CD14-positive monocyte (primary cell): ENCODE measurements around the gene SLC47A2. TPM values are rescaled to one million over a fixed set of nuclear protein-coding genes. Genes with fewer than 3 reads are reported as not detected.

ENCODE experiments used
- DNase-seq, 3 donors: peaks; one replicate each; pipeline ENCODE4 v3.0.0-alpha.2; 2011 to 2022
- H2AFZ ChIP-seq: 2 replicates; pipeline ENCODE4 v1.6.0; 2012; ENCODE audit warnings: mild to moderate bottlenecking, low read depth, low read length, inconsistent platforms; ENCODE audit not compliant: insufficient read depth, poor library complexity, severe bottlenecking
- H3K27ac ChIP-seq, 2 donors: 1 replicate in 1 of 2; 2 replicates in 1 of 2; pipeline ENCODE4 v1.5.1; 2012 to 2013; ENCODE audit warnings: low read length in 2 of 2, control low read depth in 1 of 2, inconsistent platforms in 1 of 2, low read depth in 1 of 2, mild to moderate bottlenecking in 1 of 2
- H3K27me3 ChIP-seq, 2 donors: one replicate each; pipeline versions ENCODE4 v1.6.0 to v1.6.1; 2011 to 2013; ENCODE audit warnings: low read length in 2 of 2; ENCODE audit not compliant: control insufficient read depth in 2 of 2, insufficient read depth in 2 of 2
- H3K36me3 ChIP-seq, 2 donors: replicated peaks in 1 of 2; 1 replicate in 1 of 2; 2 replicates in 1 of 2; pipeline versions ENCODE4 v1.5.1 to v1.6.1; 2012 to 2013; ENCODE audit warnings: low read length in 2 of 2, control low read depth in 1 of 2, inconsistent platforms in 1 of 2, mild to moderate bottlenecking in 1 of 2; ENCODE audit not compliant: insufficient read depth in 2 of 2, control insufficient read depth in 1 of 2
- H3K4me1 ChIP-seq, 2 donors: 1 replicate in 1 of 2; 2 replicates in 1 of 2; pipeline versions ENCODE4 v1.5.1 to v1.6.1; 2012 to 2013; ENCODE audit warnings: low read length in 2 of 2, control low read depth in 1 of 2, inconsistent platforms in 1 of 2, mild to moderate bottlenecking in 1 of 2, moderate library complexity in 1 of 2; ENCODE audit not compliant: insufficient read depth in 2 of 2, control insufficient read depth in 1 of 2
- H3K4me2 ChIP-seq: replicated peaks from 2 replicates; pipeline ENCODE3; 2012; ENCODE audit warnings: low read length, moderate library complexity, mild to moderate bottlenecking; ENCODE audit not compliant: poor library complexity, severe bottlenecking; ENCODE audit errors: extremely low read depth
- H3K4me3 ChIP-seq, 3 experiments: fragments of 200-600 bp in 1 of 3; sonication (generic) in 1 of 3; replicated peaks in 1 of 3; 1 replicate in 2 of 3; 2 replicates in 1 of 3; pipeline ENCODE4 v1.5.1; 2011 to 2013; ENCODE audit warnings: low read length in 3 of 3, mild to moderate bottlenecking in 3 of 3, control low read depth in 2 of 3, low read depth in 2 of 3, inconsistent platforms in 1 of 3, moderate library complexity in 1 of 3
- H3K79me2 ChIP-seq: 2 replicates; pipeline ENCODE4 v1.6.0; 2012; ENCODE audit warnings: mild to moderate bottlenecking, control low read depth, inconsistent platforms, low read length, moderate library complexity; ENCODE audit not compliant: insufficient read depth
- H3K9ac ChIP-seq: 2 replicates; pipeline ENCODE4 v1.6.0; 2017; ENCODE audit warnings: low read length, mild to moderate bottlenecking; ENCODE audit not compliant: insufficient read depth, poor library complexity, severe bottlenecking
- H3K9me3 ChIP-seq, 2 donors: replicated peaks in 1 of 2; 1 replicate in 1 of 2; 2 replicates in 1 of 2; pipeline versions ENCODE4 v1.5.1 to v1.6.1; 2012 to 2013; ENCODE audit warnings: low read length in 2 of 2, control low read depth in 1 of 2; ENCODE audit not compliant: control insufficient read depth in 1 of 2, insufficient read depth in 1 of 2
- H4K20me1 ChIP-seq: 2 replicates; pipeline ENCODE4 v1.6.0; 2012; ENCODE audit warnings: mild to moderate bottlenecking, low read length, control low read depth, moderate library complexity; ENCODE audit not compliant: insufficient read depth
- H3K27ac Mint-ChIP-seq, 7 donors: one replicate each; pipeline ENCODE4 v1.8.0; 2020; ENCODE audit warnings: mild to moderate bottlenecking in 7 of 7, mixed read lengths in 7 of 7, moderate library complexity in 6 of 7, inconsistent platforms in 2 of 7
- H3K27me3 Mint-ChIP-seq, 3 donors: one replicate each; pipeline ENCODE4 v1.8.0; 2021 to 2022; ENCODE audit warnings: low read depth in 3 of 3, mild to moderate bottlenecking in 3 of 3, mixed read lengths in 3 of 3, moderate library complexity in 3 of 3, inconsistent platforms in 1 of 3
- H3K36me3 Mint-ChIP-seq, 2 donors: one replicate each; pipeline ENCODE4 v1.8.0; 2020; ENCODE audit warnings: mixed read lengths in 2 of 2, inconsistent platforms in 1 of 2, mild to moderate bottlenecking in 1 of 2
- H3K4me1 Mint-ChIP-seq: one replicate; pipeline ENCODE4 v1.8.0; 2020; ENCODE audit warnings: mild to moderate bottlenecking, mixed read lengths
- H3K4me3 Mint-ChIP-seq, 2 donors: one replicate each; pipeline ENCODE4 v1.8.0; 2020; ENCODE audit warnings: mild to moderate bottlenecking in 2 of 2, mixed read lengths in 2 of 2, moderate library complexity in 1 of 2
- H3K9me3 Mint-ChIP-seq, 7 donors: one replicate each; pipeline ENCODE4 v1.8.0; 2020 to 2022; ENCODE audit warnings: mixed read lengths in 7 of 7, mild to moderate bottlenecking in 6 of 7, moderate library complexity in 6 of 7, inconsistent platforms in 2 of 7
- WGBS: methylation state at CpG from one replicate; pipeline ENCODE4 v1.1.5; 2013; ENCODE audit warnings: missing lambda C conversion rate; ENCODE audit not compliant: insufficient coverage; 5-methylcytosine and 5-hydroxymethylcytosine counted together
- intact Hi-C, 2 donors: fragments of 100-400 bp; cut with micrococcal nuclease; formaldehyde crosslinking; loops; one replicate each; pipeline versions ENCODE4 v1.15.0 to v1.15.1; 2023
- polyA plus RNA-seq, 3 donors: library from polyadenylated mRNA; depleted of rRNA in 1 of 3; unstranded in 2 of 3; stranded (reverse) in 1 of 3; fragments of 300-500 nt in 2 of 3; fragments of >200 nt in 1 of 3; fragmentation: Illumina TruSeq in 2 of 3; gene quantifications; 1 replicate in 2 of 3; 2 replicates in 1 of 3; pipeline ENCODE4 v1.2.3, GENCODE V29; 2012 to 2021
- TF ChIP-seq, protein P1 (sequence below): fragments of 200-600 bp; IDR thresholded peaks from one replicate; pipeline ENCODE4 v1.8.0; 2022; ENCODE audit warnings: antibody characterized with exemption, mild to moderate bottlenecking

SLC47A2 gene
- polyA plus RNA-seq, 3 donors, result not detected

DNA sequence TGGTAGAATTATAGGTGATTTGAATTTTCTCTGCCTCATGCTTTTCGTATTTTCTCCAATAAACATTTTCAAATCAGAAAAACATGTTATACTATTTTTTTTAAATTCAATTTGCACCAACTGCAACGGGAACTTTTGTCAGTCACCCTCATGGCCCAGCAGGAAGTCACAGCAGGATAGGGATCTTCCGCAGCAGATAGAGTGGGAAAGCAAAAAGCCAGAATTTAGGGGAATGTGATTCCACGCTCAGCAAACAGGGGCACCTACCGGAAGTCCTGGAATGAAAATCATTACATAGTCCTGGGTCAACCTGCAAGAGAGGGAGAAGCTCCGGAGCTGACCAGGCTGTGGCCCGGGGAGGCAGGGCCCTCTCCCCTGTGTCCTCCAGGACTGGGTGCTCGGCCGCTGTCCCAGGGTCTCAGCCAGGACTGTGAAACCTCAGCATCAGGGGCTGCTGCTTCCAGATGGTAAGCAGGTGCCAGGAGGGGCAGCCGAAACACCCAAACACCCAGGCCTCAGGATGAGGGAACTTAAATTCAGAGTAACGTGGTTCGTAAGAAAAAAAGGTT, 3.9 kb downstream of the SLC47A2 start:
- H3K36me3 Mint-ChIP-seq, result no peaks in the 10 kb centered on the region
- TF ChIP-seq, protein P1, sequence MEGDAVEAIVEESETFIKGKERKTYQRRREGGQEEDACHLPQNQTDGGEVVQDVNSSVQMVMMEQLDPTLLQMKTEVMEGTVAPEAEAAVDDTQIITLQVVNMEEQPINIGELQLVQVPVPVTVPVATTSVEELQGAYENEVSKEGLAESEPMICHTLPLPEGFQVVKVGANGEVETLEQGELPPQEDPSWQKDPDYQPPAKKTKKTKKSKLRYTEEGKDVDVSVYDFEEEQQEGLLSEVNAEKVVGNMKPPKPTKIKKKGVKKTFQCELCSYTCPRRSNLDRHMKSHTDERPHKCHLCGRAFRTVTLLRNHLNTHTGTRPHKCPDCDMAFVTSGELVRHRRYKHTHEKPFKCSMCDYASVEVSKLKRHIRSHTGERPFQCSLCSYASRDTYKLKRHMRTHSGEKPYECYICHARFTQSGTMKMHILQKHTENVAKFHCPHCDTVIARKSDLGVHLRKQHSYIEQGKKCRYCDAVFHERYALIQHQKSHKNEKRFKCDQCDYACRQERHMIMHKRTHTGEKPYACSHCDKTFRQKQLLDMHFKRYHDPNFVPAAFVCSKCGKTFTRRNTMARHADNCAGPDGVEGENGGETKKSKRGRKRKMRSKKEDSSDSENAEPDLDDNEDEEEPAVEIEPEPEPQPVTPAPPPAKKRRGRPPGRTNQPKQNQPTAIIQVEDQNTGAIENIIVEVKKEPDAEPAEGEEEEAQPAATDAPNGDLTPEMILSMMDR, result no peak
- no peak overlapping the region for H3K4me3 ChIP-seq
- H3K27ac Mint-ChIP-seq, result no peak overlapping the region
- H3K9me3 Mint-ChIP-seq, result no peaks in the 10 kb centered on the region
- no peaks in the 10 kb centered on the region for H3K4me1 Mint-ChIP-seq
- H4K20me1 ChIP-seq, result no peaks in the 10 kb centered on the region
- no peak overlapping the region for H3K27ac ChIP-seq
- no peaks in the 10 kb centered on the region for H3K27me3 Mint-ChIP-seq
- H3K79me2 ChIP-seq, result no peaks in the 10 kb centered on the region
- no peaks in the 10 kb centered on the region for H3K4me1 ChIP-seq
- H3K9me3 ChIP-seq, result no peaks in the 10 kb centered on the region
- 100% methylated on average over 4 of the region's 12 CpGs for WGBS
- no peak for DNase-seq
- no peaks in the 10 kb centered on the region for H3K36me3 ChIP-seq
- intact Hi-C loops, result loop anchor here in 1 of 2 donors (5.0 kb wide), 1 partner anchor 455 kb away; no protein-coding TSS in a partner anchor
- no peak overlapping the region for H2AFZ ChIP-seq
- no peak overlapping the region for H3K4me2 ChIP-seq
- no peak overlapping the region for H3K9ac ChIP-seq
- no peaks in the 10 kb centered on the region for H3K27me3 ChIP-seq
- H3K4me3 Mint-ChIP-seq, result no peak overlapping the region

DNA sequence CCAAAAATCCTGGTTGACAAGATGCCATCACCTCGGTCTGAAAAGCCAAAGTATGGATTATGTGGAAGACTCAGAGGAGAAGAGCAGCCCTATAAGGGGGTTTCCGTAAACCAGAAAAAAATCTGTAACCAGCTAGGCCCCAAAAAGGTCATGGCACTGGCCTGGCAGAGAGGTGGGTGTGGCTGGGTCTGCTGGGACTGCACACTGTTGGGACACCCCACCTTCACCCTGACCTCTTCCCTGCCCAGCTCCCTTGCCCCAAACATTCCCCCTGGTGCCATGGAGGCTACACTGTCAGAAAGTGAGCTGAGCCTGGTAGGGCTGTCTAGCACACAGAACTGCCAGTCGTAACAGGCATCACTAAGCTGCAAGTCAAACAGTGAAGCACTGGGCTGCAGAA, 6.5 kb downstream of the SLC47A2 start:
- H3K4me3 ChIP-seq, result no peak overlapping the region
- no peak overlapping the region for H3K27ac Mint-ChIP-seq
- H3K27me3 Mint-ChIP-seq, result no peaks in the 10 kb centered on the region
- no peaks in the 10 kb centered on the region for H3K9me3 ChIP-seq
- no peaks in the 10 kb centered on the region for H3K4me1 Mint-ChIP-seq
- H3K79me2 ChIP-seq, result no peaks in the 10 kb centered on the region
- no peaks in the 10 kb centered on the region for H4K20me1 ChIP-seq
- no peak overlapping the region for H3K9ac ChIP-seq
- H3K9me3 Mint-ChIP-seq, result no peaks in the 10 kb centered on the region
- no peaks in the 10 kb centered on the region for H3K36me3 ChIP-seq
- WGBS, result 100% methylated on average over 1 of the region's 3 CpGs
- intact Hi-C loops, result loop anchor here in 1 of 2 donors (5.0 kb wide), 1 partner anchor 453 kb away; no protein-coding TSS in a partner anchor
- DNase-seq, result no peak
- H3K4me3 Mint-ChIP-seq, result no peak overlapping the region
- no peak overlapping the region for H2AFZ ChIP-seq
- no peaks in the 10 kb centered on the region for H3K4me1 ChIP-seq
- TF ChIP-seq, protein P1, result no peak
- no peak overlapping the region for H3K27ac ChIP-seq
- no peaks in the 10 kb centered on the region for H3K36me3 Mint-ChIP-seq
- H3K27me3 ChIP-seq, result no peaks in the 10 kb centered on the region
- no peak overlapping the region for H3K4me2 ChIP-seq
